Suprapubic skin (tissue), 4 donors: Measurements from ENCODE around the gene SLC39A5.

ENCODE experiments used
- EP300 ChIP-seq: sonication (generic); formaldehyde crosslinking; IDR thresholded peaks from one replicate; pipeline ENCODE4 v1.6.1; 2017; ENCODE audit warnings: antibody characterized with exemption
- POLR2A ChIP-seq, 2 donors: fragments of 450-650 bp; IDR thresholded peaks; one replicate each; pipeline ENCODE4 v1.6.1; 2017; ENCODE audit warnings: antibody characterized with exemption in 2 of 2, mild to moderate bottlenecking in 2 of 2, moderate library complexity in 2 of 2
- POLR2AphosphoS5 ChIP-seq, 3 donors: sonication (generic); formaldehyde crosslinking; IDR thresholded peaks; one replicate each; pipeline ENCODE4 v1.6.1; 2017; ENCODE audit warnings: antibody characterized with exemption in 3 of 3
- TF ChIP-seq, protein P1 (sequence below), 2 donors: fragments of 200-600 bp in 1 of 2; fragments of 450-650 bp in 1 of 2; sonication (generic) in 1 of 2; IDR thresholded peaks; one replicate each; pipeline ENCODE4 v1.5.1; 2016 to 2019; ENCODE audit warnings: antibody characterized with exemption in 2 of 2, mild to moderate bottlenecking in 1 of 2, moderate library complexity in 1 of 2

- TF ChIP-seq POLR2A (IDR thresholded peaks at IDR 0.05) (no peak), EP300 (no peak), POLR2AphosphoS5 (IDR thresholded peaks at IDR 0.05) (peak in 2 of 3 donors; percentile 31 to 68)
- TF ChIP-seq, protein P1, sequence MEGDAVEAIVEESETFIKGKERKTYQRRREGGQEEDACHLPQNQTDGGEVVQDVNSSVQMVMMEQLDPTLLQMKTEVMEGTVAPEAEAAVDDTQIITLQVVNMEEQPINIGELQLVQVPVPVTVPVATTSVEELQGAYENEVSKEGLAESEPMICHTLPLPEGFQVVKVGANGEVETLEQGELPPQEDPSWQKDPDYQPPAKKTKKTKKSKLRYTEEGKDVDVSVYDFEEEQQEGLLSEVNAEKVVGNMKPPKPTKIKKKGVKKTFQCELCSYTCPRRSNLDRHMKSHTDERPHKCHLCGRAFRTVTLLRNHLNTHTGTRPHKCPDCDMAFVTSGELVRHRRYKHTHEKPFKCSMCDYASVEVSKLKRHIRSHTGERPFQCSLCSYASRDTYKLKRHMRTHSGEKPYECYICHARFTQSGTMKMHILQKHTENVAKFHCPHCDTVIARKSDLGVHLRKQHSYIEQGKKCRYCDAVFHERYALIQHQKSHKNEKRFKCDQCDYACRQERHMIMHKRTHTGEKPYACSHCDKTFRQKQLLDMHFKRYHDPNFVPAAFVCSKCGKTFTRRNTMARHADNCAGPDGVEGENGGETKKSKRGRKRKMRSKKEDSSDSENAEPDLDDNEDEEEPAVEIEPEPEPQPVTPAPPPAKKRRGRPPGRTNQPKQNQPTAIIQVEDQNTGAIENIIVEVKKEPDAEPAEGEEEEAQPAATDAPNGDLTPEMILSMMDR (IDR thresholded peaks at IDR 0.05): no peak
These were observed 39.7 kb upstream of the SLC39A5 start for GRCh38 chr12:56189918-56190694.
